Stimulated activated CD4-positive, alpha-beta T cell treated with anti-CD3 and anti-CD28 coated beads, Interleukin-4, amount 100 ng/mL, for 24 hours (primary cell): Measurements from ENCODE around the gene RPAIN.
"Not testable (repeated sequence)": the region's sequence is repeated elsewhere in the genome, so short reads cannot be mapped to it uniquely, and the experiment has no call there.

Experiments used
- DNase-seq: peaks from one replicate; pipeline ENCODE4 v3.0.0-alpha.2; 2020

Gene RPAIN

GRCh38 chr17:5430413-5430999, 10.5 kb downstream of the RPAIN start:
- no peak for DNase-seq

GRCh38 chr17:5431234-5431633, 11.3 kb downstream of the RPAIN start:
- DNase-seq: not testable (repeated sequence)

- DNase-seq: no peak
Observed at GRCh38 chr17:5431949-5432556, 12.1 kb downstream of the RPAIN start.

GRCh38 chr17:5434984-5435383, 15.0 kb downstream of the RPAIN start:
- no peak for DNase-seq

GRCh38 chr17:5435781-5436315, 15.9 kb downstream of the RPAIN start:
- not testable (repeated sequence) for DNase-seq

GRCh38 chr17:5437721-5438317, 17.8 kb downstream of the RPAIN start:
- no peak for DNase-seq

GRCh38 chr17:5438716-5439445, 18.9 kb downstream of the RPAIN start, which contains the start of gene C1QBP:
C1QBP (minus strand) TSS chr17:5439155; CDS start chr17:5439073, 82 bp downstream.
- peak; percentile 91 for DNase-seq

- DNase-seq: no peak
Observed at GRCh38 chr17:5439446-5439764, 19.4 kb downstream of the RPAIN start.

- DNase-seq: no peak
Observed at GRCh38 chr17:5443728-5444127, 23.7 kb downstream of the RPAIN start.

- DNase-seq: no peak
Observed at GRCh38 chr17:5444209-5444608, 24.2 kb downstream of the RPAIN start.

GRCh38 chr17:5446786-5447185, 26.8 kb downstream of the RPAIN start:
- no peak for DNase-seq

- DNase-seq: no peak
Observed at GRCh38 chr17:5464717-5465507, 44.9 kb downstream of the RPAIN start.

GRCh38 chr17:5466295-5466694, 46.3 kb downstream of the RPAIN start:
- no peak for DNase-seq

GRCh38 chr17:5467416-5467815, 47.4 kb downstream of the RPAIN start:
- DNase-seq: no peak

- DNase-seq: peak; percentile 30
Observed at GRCh38 chr17:5468075-5468473, 48.1 kb downstream of the RPAIN start.

- no peak for DNase-seq
Observed at GRCh38 chr17:5472511-5472910, 52.5 kb downstream of the RPAIN start.

GRCh38 chr17:5473906-5474305, 53.9 kb downstream of the RPAIN start:
- DNase-seq: no peak

GRCh38 chr17:5478992-5479391, 59.0 kb downstream of the RPAIN start:
- no peak for DNase-seq

GRCh38 chr17:5480962-5481361, 61.0 kb downstream of the RPAIN start:
- DNase-seq: no peak

GRCh38 chr17:5481451-5481850, 61.5 kb downstream of the RPAIN start:
- no peak for DNase-seq
